LNCaP clone FGC (cell line): ENCODE results near the gene NEDD9.
A peak's percentile ranks its signal among the peaks of the same experiment; 100 is the strongest.

Experiments
- DNase-seq: peaks from one replicate; pipeline ENCODE4 v3.0.0-alpha.2; 2011; ENCODE audit warnings: low read depth
- H3K4me3 ChIP-seq: 2 replicates; pipeline ENCODE4 v1.5.1; 2011; ENCODE audit warnings: mild to moderate bottlenecking, low read depth, low read length, control low read depth
- CTCF ChIP-seq: IDR thresholded peaks from 2 replicates; pipeline ENCODE4 v1.5.1; 2012; ENCODE audit warnings: mild to moderate bottlenecking; ENCODE audit not compliant: control insufficient read depth, insufficient read depth; ENCODE audit errors: extremely low read depth

NEDD9 gene

DNA sequence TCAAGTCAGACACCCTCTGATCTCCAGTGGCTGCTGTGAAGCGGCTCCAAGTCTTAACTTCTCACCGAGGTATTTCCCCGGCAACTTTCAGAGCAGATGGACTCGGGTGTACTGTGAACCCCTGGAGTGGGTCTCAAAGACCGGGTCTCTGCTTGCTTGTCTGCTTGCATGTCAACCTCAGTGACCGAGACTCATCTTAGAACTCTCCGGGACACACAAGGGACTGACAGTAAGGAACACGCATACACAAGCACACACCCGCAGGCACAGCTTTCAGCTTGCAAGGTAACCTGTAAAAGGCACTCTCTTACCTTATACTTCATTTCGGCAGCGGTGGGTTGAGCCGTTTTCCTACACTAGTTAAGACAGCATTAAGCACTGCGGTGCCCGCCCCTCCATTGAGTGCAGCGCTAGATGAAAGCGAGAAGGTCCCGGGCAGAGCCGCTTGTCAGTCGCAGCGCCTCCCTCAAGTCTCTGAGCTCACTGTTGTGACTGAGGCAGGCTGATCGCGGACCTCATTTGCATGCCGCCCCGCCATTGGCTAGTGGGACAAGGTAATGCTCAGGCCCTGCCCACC is at the start of gene NEDD9:
TSS of gene NEDD9 (minus strand) at position 476 of the 577 bp plus-strand sequence. CDS start at position 323, 153 bp downstream.
- H3K4me3 ChIP-seq, result peak within 1 kb of the TSS; percentile 85
- DNase-seq, result peak; percentile 90
- peak; percentile 17; the same call in 1 of the 2 replicates for TF ChIP-seq CTCF

- no peak overlapping the region for H3K4me3 ChIP-seq
- DNase-seq, result no peak
- no peak for TF ChIP-seq CTCF
These were observed 49.8 kb upstream of the NEDD9 start for GRCh38 chr6:11282245-11282644.

DNA sequence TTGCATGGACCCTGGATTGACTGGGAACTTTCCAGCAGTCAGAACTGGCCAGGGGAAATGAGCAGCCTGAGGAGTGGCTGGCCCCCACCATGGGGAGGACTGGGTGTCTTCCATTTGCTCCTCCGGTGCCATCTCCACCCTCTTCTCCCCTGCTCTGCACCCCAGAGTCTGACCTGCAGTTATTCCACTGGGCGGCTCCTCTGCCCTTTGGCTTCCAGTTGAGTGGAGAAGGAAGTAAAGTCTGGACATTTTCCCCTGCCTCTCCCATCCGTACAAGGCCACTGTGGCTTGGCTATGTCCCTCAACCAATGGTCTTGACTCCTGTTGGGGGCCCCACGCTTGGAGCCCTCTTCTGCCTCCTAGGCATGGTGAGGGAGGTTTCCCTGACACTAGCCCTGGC is 47.9 kb upstream of the NEDD9 start:
- no peak for DNase-seq
- no peak for TF ChIP-seq CTCF
- H3K4me3 ChIP-seq, result no peak overlapping the region

DNA sequence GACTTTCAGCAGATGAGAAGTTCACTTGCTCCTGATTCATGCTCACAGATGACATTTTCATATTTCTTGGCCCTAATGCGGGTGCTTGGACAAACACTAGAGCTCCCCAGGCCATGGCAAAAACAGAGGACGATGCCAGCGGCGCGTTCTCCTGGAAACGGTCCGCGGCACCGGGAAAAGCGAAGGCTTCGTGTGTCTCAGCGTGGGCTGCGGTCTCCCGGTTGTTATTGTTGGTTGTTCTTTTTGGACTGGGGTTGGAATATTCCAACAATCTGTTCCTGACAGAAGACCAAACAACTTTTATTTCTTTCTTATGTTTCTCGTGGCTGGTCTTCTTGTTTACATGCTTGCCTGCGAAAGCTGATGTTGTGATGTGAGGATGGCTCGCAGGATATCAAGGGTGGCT is 46.8 kb upstream of the NEDD9 start:
- no peak for TF ChIP-seq CTCF
- H3K4me3 ChIP-seq, result no peak overlapping the region
- no peak for DNase-seq

GRCh38 chr6:11278207-11278559 is 45.7 kb upstream of the NEDD9 start:
- no peak overlapping the region for H3K4me3 ChIP-seq
- no peak for TF ChIP-seq CTCF
- DNase-seq, result no peak

- no peak overlapping the region for H3K4me3 ChIP-seq
- no peak for TF ChIP-seq CTCF
- DNase-seq, result no peak
These were observed 45.1 kb upstream of the NEDD9 start for GRCh38 chr6:11277275-11278206.
